RPMI8226 (cell line): ENCODE measurements around the gene MEA1.
"Not testable (repeated sequence)": the region's sequence is repeated elsewhere in the genome, so short reads cannot be mapped to it uniquely, and the experiment has no call there.

Source experiments
- DNase-seq: peaks from one replicate; pipeline ENCODE4 v3.0.0-alpha.2; 2015

Gene MEA1

GRCh38 chr6:43006251-43006650 is 7.5 kb downstream of the MEA1 start:
- no peak for DNase-seq

- no peak for DNase-seq
Measured at GRCh38 chr6:43005844-43006243, 7.9 kb downstream of the MEA1 start.

GRCh38 chr6:43001843-43002242 is 11.9 kb downstream of the MEA1 start:
- DNase-seq: no peak

- not testable (repeated sequence) for DNase-seq
Measured at GRCh38 chr6:42998205-42998604, 15.5 kb downstream of the MEA1 start.

- DNase-seq: no peak
Measured at GRCh38 chr6:42996513-42996912, 17.2 kb downstream of the MEA1 start.

- no peak for DNase-seq
Measured at GRCh38 chr6:42993445-42993844, 20.3 kb downstream of the MEA1 start.

- no peak for DNase-seq
Measured at GRCh38 chr6:42989923-42990322, 23.8 kb downstream of the MEA1 start.

- no peak for DNase-seq
Measured at GRCh38 chr6:42988486-42989020, 25.2 kb downstream of the MEA1 start.

- DNase-seq: no peak
Measured at GRCh38 chr6:42987533-42988451, 26.0 kb downstream of the MEA1 start.

- DNase-seq: peak; percentile 11
Measured at GRCh38 chr6:42984924-42985475, 28.7 kb downstream of the MEA1 start.

- peak; percentile 98 for DNase-seq
Measured at GRCh38 chr6:42984001-42984923, 29.5 kb downstream of the MEA1 start, which contains the start of gene PPP2R5D. TSS of gene PPP2R5D (plus strand) at chr6:42984570. CDS start at chr6:42984678, 108 bp downstream.

- DNase-seq: no peak
Measured at GRCh38 chr6:42981836-42982235, 31.9 kb downstream of the MEA1 start.

GRCh38 chr6:42979523-42980177 is 34.1 kb downstream of the MEA1 start:
- no peak for DNase-seq

GRCh38 chr6:42978839-42979522 is 34.8 kb downstream of the MEA1 start, which contains the start of gene PEX6:
TSS of gene PEX6 (minus strand) at chr6:42979181. CDS start at chr6:42979150, 31 bp downstream.
- DNase-seq: peak; percentile 97

GRCh38 chr6:42978487-42978838 is 35.3 kb downstream of the MEA1 start:
- peak; percentile 27 for DNase-seq

- no peak for DNase-seq
Measured at GRCh38 chr6:42974919-42975505, 38.7 kb downstream of the MEA1 start.

GRCh38 chr6:42973926-42974325 is 39.8 kb downstream of the MEA1 start:
- no peak for DNase-seq

- DNase-seq: no peak
Measured at GRCh38 chr6:42971746-42972327, 41.9 kb downstream of the MEA1 start.

- no peak for DNase-seq
Measured at GRCh38 chr6:42970871-42971612, 42.7 kb downstream of the MEA1 start.

GRCh38 chr6:42969934-42970333 is 43.8 kb downstream of the MEA1 start:
- no peak for DNase-seq
